ENCODE results near the gene E2F7.

Gene E2F7

GRCh38 chr12:77064896-77065360 lies 441 bp downstream of the E2F7 start:
- Histone ChIP-seq H3K9me3 (ENCODE audit: control insufficient read depth, insufficient read depth, low read depth, low read length) (no peaks in the 10 kb centered on the region), H3K4me1 (ENCODE audit: control insufficient read depth, insufficient read depth, low read length) (peaks cover 11% of the 10 kb centered on the region), H3K4me3 (ENCODE audit: low read depth, low read length) (peak overlapping the region; percentile 96), H3K27ac (ENCODE audit: extremely low read depth, low read depth, low read length) (peak overlapping the region; percentile 97), H3K36me3 (ENCODE audit: control insufficient read depth in 2 of 2, insufficient read depth in 1 of 2, low read length in 2 of 2) (peaks cover 0 to 40% of the 10 kb centered on the region in 2 experiments; a peak in 1 of 3 replicates)
- ChIA-PET POLR2A (interaction anchor here (0.6 kb wide), 1 partner anchor 38 kb away, joined by 3 read pairs; no protein-coding TSS in a partner anchor), CTCF (interaction anchor here (0.7 to 1.0 kb wide), 2 partner anchors 88 to 99 kb away, joined by 3 read pairs; no protein-coding TSS in a partner anchor)
- TF ChIP-seq ZNF146 (tag by site-specific recombination; IDR thresholded peaks at IDR 0.05) (no peak), ZNF555 (tag by site-specific recombination; conservative IDR thresholded peaks at IDR 0.05) (no peak), ZSCAN4 (tag by site-specific recombination; IDR thresholded peaks at IDR 0.05) (no peak), ZNF692 (tag by site-specific recombination; IDR thresholded peaks at IDR 0.05) (peak; percentile 94), ZNF184 (tag by site-specific recombination; IDR thresholded peaks at IDR 0.05) (no peak), SP2 (tag by site-specific recombination; IDR thresholded peaks at IDR 0.05) (peak; percentile 64), ZNF19 (tag by site-specific recombination; IDR thresholded peaks at IDR 0.05; ENCODE audit: low read depth) (no peak), ZNF404 (tag by site-specific recombination; IDR thresholded peaks at IDR 0.05) (no peak), ZNF513 (tag by site-specific recombination; IDR thresholded peaks at IDR 0.05) (no peak), ZFP37 (tag by site-specific recombination; IDR thresholded peaks at IDR 0.05) (peak; percentile 65), ZBTB20 (tag by site-specific recombination; IDR thresholded peaks at IDR 0.05) (peak; percentile 91), PBX3 (CRISPR knock-in tag; IDR thresholded peaks at IDR 0.05) (no peak), ZNF600 (tag by site-specific recombination; IDR thresholded peaks at IDR 0.05) (peak; percentile 58; the same call in 1 of the 2 replicates), CTCF (tag by site-specific recombination; IDR thresholded peaks at IDR 0.05) (0 out of 2 replicates have a peak, but pooled peaks have one; percentile 26), SP7 (tag by site-specific recombination; IDR thresholded peaks at IDR 0.05) (peak; percentile 47), ZNF843 (tag by site-specific recombination; IDR thresholded peaks at IDR 0.05) (no peak), ZNF449 (tag by site-specific recombination; IDR thresholded peaks at IDR 0.05) (no peak), ZNF747 (tag by site-specific recombination; IDR thresholded peaks at IDR 0.05) (no peak), ZBTB48 (tag by site-specific recombination; IDR thresholded peaks at IDR 0.05) (no peak; the same call in 1 of the 2 replicates), TCF7L2 (IDR thresholded peaks at IDR 0.05; ENCODE audit: borderline replicate concordance, low read depth, low read length) (no peak), SP3 (tag by site-specific recombination; IDR thresholded peaks at IDR 0.05) (no peak), ZSCAN23 (tag by site-specific recombination; IDR thresholded peaks at IDR 0.05) (no peak), ZNF549 (tag by site-specific recombination; IDR thresholded peaks at IDR 0.05) (no peak)
- TF ChIP-seq, protein P1, sequence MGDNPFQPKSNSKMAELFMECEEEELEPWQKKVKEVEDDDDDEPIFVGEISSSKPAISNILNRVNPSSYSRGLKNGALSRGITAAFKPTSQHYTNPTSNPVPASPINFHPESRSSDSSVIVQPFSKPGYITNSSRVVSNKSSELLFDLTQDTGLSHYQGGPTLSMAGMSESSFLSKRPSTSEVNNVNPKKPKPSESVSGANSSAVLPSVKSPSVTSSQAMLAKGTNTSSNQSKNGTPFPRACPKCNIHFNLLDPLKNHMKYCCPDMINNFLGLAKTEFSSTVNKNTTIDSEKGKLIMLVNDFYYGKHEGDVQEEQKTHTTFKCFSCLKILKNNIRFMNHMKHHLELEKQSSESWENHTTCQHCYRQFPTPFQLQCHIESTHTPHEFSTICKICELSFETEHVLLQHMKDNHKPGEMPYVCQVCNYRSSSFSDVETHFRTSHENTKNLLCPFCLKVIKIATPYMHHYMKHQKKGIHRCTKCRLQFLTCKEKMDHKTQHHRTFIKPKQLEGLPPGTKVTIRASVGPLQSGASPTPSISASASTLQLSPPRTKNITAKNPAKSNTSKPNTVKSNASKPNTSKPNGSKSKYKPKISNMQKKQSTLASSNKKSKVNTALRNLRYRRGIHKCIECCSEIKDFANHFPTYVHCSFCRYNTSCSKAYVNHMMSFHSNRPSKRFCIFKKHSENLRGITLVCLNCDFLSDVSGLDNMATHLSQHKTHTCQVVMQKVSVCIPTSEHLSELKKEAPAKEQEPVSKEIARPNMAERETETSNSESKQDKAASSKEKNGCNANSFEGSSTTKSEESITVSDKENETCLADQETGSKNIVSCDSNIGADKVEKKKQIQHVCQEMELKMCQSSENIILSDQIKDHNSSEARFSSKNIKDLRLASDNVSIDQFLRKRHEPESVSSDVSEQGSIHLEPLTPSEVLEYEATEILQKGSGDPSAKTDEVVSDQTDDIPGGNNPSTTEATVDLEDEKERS (tag by site-specific recombination; IDR thresholded peaks at IDR 0.05): no peak
- TF ChIP-seq, protein P2, sequence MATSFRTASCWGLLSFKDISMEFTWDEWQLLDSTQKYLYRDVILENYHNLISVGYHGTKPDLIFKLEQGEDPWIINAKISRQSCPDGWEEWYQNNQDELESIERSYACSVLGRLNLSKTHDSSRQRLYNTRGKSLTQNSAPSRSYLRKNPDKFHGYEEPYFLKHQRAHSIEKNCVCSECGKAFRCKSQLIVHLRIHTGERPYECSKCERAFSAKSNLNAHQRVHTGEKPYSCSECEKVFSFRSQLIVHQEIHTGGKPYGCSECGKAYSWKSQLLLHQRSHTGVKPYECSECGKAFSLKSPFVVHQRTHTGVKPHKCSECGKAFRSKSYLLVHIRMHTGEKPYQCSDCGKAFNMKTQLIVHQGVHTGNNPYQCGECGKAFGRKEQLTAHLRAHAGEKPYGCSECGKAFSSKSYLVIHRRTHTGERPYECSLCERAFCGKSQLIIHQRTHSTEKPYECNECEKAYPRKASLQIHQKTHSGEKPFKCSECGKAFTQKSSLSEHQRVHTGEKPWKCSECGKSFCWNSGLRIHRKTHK (tag by site-specific recombination; IDR thresholded peaks at IDR 0.05): no peak
